H1 (cell line): ENCODE measurements around the gene SMIM17.

Experiments
- BRCA1 ChIP-seq: IDR thresholded peaks from 2 replicates; pipeline ENCODE4 v1.6.1; 2012; ENCODE audit warnings: low read depth, low read length, improper control_type of control experiment
- CREB1 ChIP-seq: IDR thresholded peaks from 2 replicates; pipeline ENCODE4 v1.6.1; 2012; ENCODE audit warnings: inconsistent platforms
- CTCF ChIP-seq, 3 experiments: IDR thresholded peaks; 1 replicate in 2 of 3; 2 replicates in 1 of 3; pipeline versions ENCODE4 v1.5.1 to v1.6.1; 2011; ENCODE audit warnings: low read length in 3 of 3, mild to moderate bottlenecking in 3 of 3, inconsistent platforms in 2 of 3, low read depth in 1 of 3, moderate library complexity in 1 of 3; ENCODE audit not compliant: insufficient read depth in 1 of 3; ENCODE audit errors: control extremely low read depth in 1 of 3
- SUZ12 ChIP-seq: fragments of 200-600 bp; sonication (generic); IDR thresholded peaks from 2 replicates; pipeline ENCODE4 v1.6.1; 2012; ENCODE audit warnings: mild to moderate bottlenecking, inconsistent platforms, low read length, moderate library complexity, mixed read lengths

GRCh38 chr19:56639217-56639616, 3.7 kb upstream of the SMIM17 start:
- TF ChIP-seq BRCA1 (no peak), CTCF (IDR thresholded peaks at IDR 0.05; ENCODE audit: control extremely low read depth in 1 of 3, insufficient read depth in 1 of 3, low read depth in 1 of 3, low read length in 3 of 3) (no peak), CREB1 (no peak), SUZ12 (no peak)
